H1 (cell line): Measurements from ENCODE around the gene ST8SIA5. TPM values are rescaled to one million over a fixed set of nuclear protein-coding genes. Genes with fewer than 3 reads are reported as not detected.

ENCODE experiments used
- CBX8 ChIP-seq: fragments of 300-800, 300-1000 bp; sonication (generic); IDR thresholded peaks from 2 replicates; pipeline ENCODE4 v1.7.1; 2016; ENCODE audit warnings: low read depth, low read length, borderline replicate concordance
- polyA plus RNA-seq, 7 experiments: library from polyadenylated mRNA; depleted of rRNA in 3 of 7; stranded (reverse) in 5 of 7; unstranded in 2 of 7; fragments of >200 nt in 5 of 7; fragments of 200-250 nt in 2 of 7; gene quantifications; 1 replicate in 5 of 7; 2 replicates in 1 of 7; 4 replicates in 1 of 7; pipeline versions ENCODE4 v1.2.1 to v1.2.3, GENCODE V29; 2011 to 2013; ENCODE audit warnings: missing spikeins in 2 of 7, mixed read lengths in 2 of 7
- total RNA-seq: library from RNA; stranded (reverse); fragmentation: NEBNext Ultra II Directional; extraction: Animal tissue kit (Norgen Biotek cat#: 25700); gene quantifications from 2 replicates; pipeline ENCODE4 v1.2.1, GENCODE V29; 2021

Gene ST8SIA5
- total and polyA plus RNA-seq, 2 of the 8 experiments (the other 6 are each of a cell fraction or from before 2014, with no cell fraction given): 2.4 to 6.3 TPM

GRCh38 chr18:46733872-46734271 lies 23.0 kb downstream of the ST8SIA5 start (continued):
- no peak for TF ChIP-seq CBX8
